Common myeloid progenitor, CD34-positive (primary cell): ENCODE results near the gene BLZF1.
"Not testable (repeated sequence)": the region's sequence is repeated elsewhere in the genome, so short reads cannot be mapped to it uniquely, and the experiment has no call there.

ENCODE experiments used
- CTCF ChIA-PET: fragments of 350-600 bp; sonication (Branson Sonifier 250); formaldehyde crosslinking; loops from one replicate; lab custom pipeline; 2021; ENCODE audit warnings: antibody characterized with exemption; lab: Charles Lee
- POLR2A ChIA-PET: fragments of 350-600 bp; sonication (Branson Sonifier 250); formaldehyde crosslinking; loops from one replicate; lab custom pipeline; 2021; ENCODE audit warnings: antibody characterized with exemption; lab: Charles Lee
- DNase-seq, 3 donors: peaks; one replicate each; pipeline versions ENCODE4 v3.0.0 to v3.0.0-alpha.2; 2013
- H3K27ac ChIP-seq, 2 experiments: 1 replicate in 1 of 2; 2 replicates in 1 of 2; pipeline ENCODE4 v1.7.0; 2013; ENCODE audit warnings: inconsistent platforms in 2 of 2, low read length in 2 of 2, mild to moderate bottlenecking in 2 of 2, low read depth in 1 of 2, moderate library complexity in 1 of 2; ENCODE audit not compliant: severe bottlenecking in 2 of 2, insufficient read depth in 1 of 2, poor library complexity in 1 of 2
- H3K27me3 ChIP-seq, 5 experiments: replicated peaks in 2 of 5; 1 replicate in 3 of 5; 2 replicates in 2 of 5; pipeline versions ENCODE4 v1.6.1 to v1.7.0; 2013; ENCODE audit warnings: low read length in 4 of 5, mild to moderate bottlenecking in 2 of 5, moderate library complexity in 2 of 5, inconsistent platforms in 1 of 5; ENCODE audit not compliant: insufficient read depth in 5 of 5, control insufficient read depth in 4 of 5
- H3K36me3 ChIP-seq, 4 experiments: 1 replicate in 2 of 4; 2 replicates in 2 of 4; pipeline versions ENCODE4 v1.6.1 to v1.7.0; 2013; ENCODE audit warnings: low read length in 3 of 4, control low read depth in 1 of 4, mild to moderate bottlenecking in 1 of 4; ENCODE audit not compliant: control insufficient read depth in 4 of 4, insufficient read depth in 4 of 4
- H3K4me1 ChIP-seq, 4 experiments: 1 replicate in 3 of 4; 2 replicates in 1 of 4; pipeline versions ENCODE4 v1.6.1 to v1.7.1; 2013; ENCODE audit warnings: low read length in 3 of 4, mild to moderate bottlenecking in 3 of 4, control low read depth in 1 of 4, inconsistent platforms in 1 of 4, moderate library complexity in 1 of 4; ENCODE audit not compliant: control insufficient read depth in 4 of 4, insufficient read depth in 4 of 4; ENCODE audit errors: control extremely low read depth in 1 of 4
- H3K4me3 ChIP-seq, 7 experiments: 1 replicate in 4 of 7; 2 replicates in 3 of 7; pipeline versions ENCODE4 v1.5.1 to v1.7.0; 2013; ENCODE audit warnings: mild to moderate bottlenecking in 7 of 7, low read length in 6 of 7, moderate library complexity in 6 of 7, inconsistent platforms in 2 of 7, low read depth in 2 of 7, control low read depth in 1 of 7; ENCODE audit not compliant: insufficient read depth in 4 of 7, control insufficient read depth in 1 of 7; ENCODE audit errors: extremely low read depth in 1 of 7
- H3K9me3 ChIP-seq, 5 experiments: 1 replicate in 4 of 5; 2 replicates in 1 of 5; pipeline versions ENCODE4 v1.6.1 to v1.7.1; 2013; ENCODE audit warnings: low read length in 4 of 5, mild to moderate bottlenecking in 2 of 5, inconsistent platforms in 1 of 5, low read depth in 1 of 5, moderate library complexity in 1 of 5; ENCODE audit not compliant: control insufficient read depth in 4 of 5, insufficient read depth in 2 of 5; ENCODE audit errors: control extremely low read depth in 1 of 5
- WGBS: methylation state at CpG from one replicate; pipeline ENCODE4 v1.1.5; 2013; ENCODE audit not compliant: insufficient coverage; 5-methylcytosine and 5-hydroxymethylcytosine counted together

BLZF1 gene

GRCh38 chr1:169338617-169339016 is 29.4 kb upstream of the BLZF1 start:
- no CpG with 5 or more reads among the region's 2 CpGs for WGBS
- Histone ChIP-seq H3K27ac (peak overlapping the region; percentile 55 to 81), H3K4me1 (peaks cover 8 to 28% (median 17%) of the 10 kb centered on the region in 4 experiments), H3K4me3 (peak overlapping the region in 2 of 7 experiments; percentile 2 to 3), H3K36me3 (peaks cover 0 to 5% (median 0%) of the 10 kb centered on the region in 4 experiments), H3K27me3 (no peaks in the 10 kb centered on the region), H3K9me3 (peaks cover 0 to 8% (median 6%) of the 10 kb centered on the region in 5 experiments)
- ChIA-PET CTCF (interaction anchor here (0.9 to 1.5 kb wide), 3 partner anchors 9 to 143 kb away, joined by 3 to 7 read pairs (median 5); no protein-coding TSS in a partner anchor), POLR2A (interaction anchor here (0.6 kb wide), 1 partner anchor 122 kb away, joined by 3 read pairs; no protein-coding TSS in a partner anchor)
- DNase-seq: peak; percentile 66 to 94 (median 86)

GRCh38 chr1:169339773-169340172 is 28.2 kb upstream of the BLZF1 start:
- no peaks in the 10 kb centered on the region for H3K27me3 ChIP-seq
- ChIA-PET CTCF (interaction anchor here (1.1 to 1.5 kb wide), 3 partner anchors 8 to 737 kb away, joined by 3 to 7 read pairs (median 3); no protein-coding TSS in a partner anchor), POLR2A (no interaction called here)
- H3K27ac ChIP-seq: no peak overlapping the region
- peak overlapping the region in 1 of 7 experiments; percentile 17 for H3K4me3 ChIP-seq
- peaks cover 0 to 8% (median 6%) of the 10 kb centered on the region in 5 experiments for H3K9me3 ChIP-seq
- DNase-seq: peak in 1 of 3 donors; percentile 28
- peaks cover 8 to 28% (median 17%) of the 10 kb centered on the region in 4 experiments for H3K4me1 ChIP-seq
- H3K36me3 ChIP-seq: peaks cover 0 to 5% (median 0%) of the 10 kb centered on the region in 4 experiments

GRCh38 chr1:169340882-169341281 is 27.1 kb upstream of the BLZF1 start:
- Histone ChIP-seq H3K4me3 (no peak overlapping the region), H3K36me3 (peaks cover 0 to 3% (median 0%) of the 10 kb centered on the region in 4 experiments), H3K9me3 (peaks cover 0 to 8% (median 6%) of the 10 kb centered on the region in 5 experiments), H3K27me3 (no peaks in the 10 kb centered on the region), H3K4me1 (peaks cover 8 to 28% (median 17%) of the 10 kb centered on the region in 4 experiments), H3K27ac (no peak overlapping the region)
- 100% methylated on average over 3 of the region's 5 CpGs for WGBS
- CTCF ChIA-PET: interaction anchor here (1.5 kb wide), 1 partner anchor 998 kb away, joined by 3 read pairs; no protein-coding TSS in a partner anchor
- POLR2A ChIA-PET: no interaction called here
- no peak for DNase-seq

GRCh38 chr1:169342096-169342495 is 25.9 kb upstream of the BLZF1 start:
- WGBS: 100% methylated on average over 1 of the region's 3 CpGs
- peak; percentile 44 to 91 (median 89) for DNase-seq
- POLR2A ChIA-PET, H3K36me3 ChIP-seq, H3K27ac ChIP-seq, H3K4me3 ChIP-seq, H3K9me3 ChIP-seq, H3K27me3 ChIP-seq: not testable (repeated sequence)
- peaks cover 8 to 28% (median 17%) of the 10 kb centered on the region in 4 experiments for H3K4me1 ChIP-seq
- CTCF ChIA-PET: interaction anchor here (0.7 to 1.5 kb wide), 2 partner anchors 30 to 999 kb away, joined by 3 read pairs; no protein-coding TSS in a partner anchor

GRCh38 chr1:169345511-169345910 is 22.5 kb upstream of the BLZF1 start:
- H3K4me3 ChIP-seq: no peak overlapping the region
- 100% methylated on average over 1 of the region's 1 CpG for WGBS
- peaks cover 0 to 8% (median 5%) of the 10 kb centered on the region in 5 experiments for H3K9me3 ChIP-seq
- CTCF ChIA-PET: no interaction called here
- POLR2A ChIA-PET: no interaction called here
- peaks cover 0 to 8% (median 3%) of the 10 kb centered on the region in 4 experiments for H3K4me1 ChIP-seq
- no peaks in the 10 kb centered on the region for H3K27me3 ChIP-seq
- no peak overlapping the region for H3K27ac ChIP-seq
- H3K36me3 ChIP-seq: peaks cover 0 to 3% (median 0%) of the 10 kb centered on the region in 4 experiments
- DNase-seq: no peak

- POLR2A ChIA-PET: no interaction called here
- H3K4me1 ChIP-seq: peaks cover 0 to 8% (median 3%) of the 10 kb centered on the region in 4 experiments
- no peak overlapping the region for H3K27ac ChIP-seq
- H3K36me3 ChIP-seq: peaks cover 0 to 3% (median 0%) of the 10 kb centered on the region in 4 experiments
- DNase-seq: no peak
- H3K9me3 ChIP-seq: peaks cover 0 to 4% (median 2%) of the 10 kb centered on the region in 5 experiments
- H3K27me3 ChIP-seq: no peaks in the 10 kb centered on the region
- CTCF ChIA-PET: interaction anchor here (1.6 to 6.4 kb wide), 2 partner anchors 23 to 742 kb away, joined by 3 to 59 read pairs; no protein-coding TSS in a partner anchor
- no peak overlapping the region for H3K4me3 ChIP-seq
- 96% methylated on average over 3 of the region's 3 CpGs for WGBS
These were observed 21.9 kb upstream of the BLZF1 start for GRCh38 chr1:169346036-169346589.
